Right forelimb (tissue), 1 donor: ENCODE measurements around the gene NBAS.

Experiments used
- DNase-seq: peaks from one replicate; pipeline ENCODE4 v3.0.0-alpha.2; 2018

NBAS gene

GRCh38 chr2:15191789-15192188 lies 369.3 kb downstream of the NBAS start:
- no peak for DNase-seq

DNA sequence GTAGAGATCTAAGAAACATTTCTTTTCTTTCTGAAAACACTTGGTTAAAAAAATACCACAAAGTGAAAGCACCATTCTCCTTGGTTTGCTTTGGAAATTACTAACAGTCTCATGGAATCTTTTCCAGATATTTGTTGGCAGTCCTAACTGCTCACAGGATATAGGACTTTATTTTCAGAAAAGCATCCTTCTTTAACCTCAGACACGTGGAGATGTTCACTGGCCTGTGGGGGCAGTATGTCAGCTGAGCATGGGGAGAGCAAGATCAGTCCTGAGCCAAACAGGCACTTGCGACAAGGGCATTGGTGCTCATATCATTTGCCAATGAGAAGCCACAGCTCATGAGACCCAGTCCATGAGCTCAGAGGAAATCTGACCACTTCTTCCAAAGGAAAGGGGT lies 371.9 kb downstream of the NBAS start:
- no peak for DNase-seq

DNA sequence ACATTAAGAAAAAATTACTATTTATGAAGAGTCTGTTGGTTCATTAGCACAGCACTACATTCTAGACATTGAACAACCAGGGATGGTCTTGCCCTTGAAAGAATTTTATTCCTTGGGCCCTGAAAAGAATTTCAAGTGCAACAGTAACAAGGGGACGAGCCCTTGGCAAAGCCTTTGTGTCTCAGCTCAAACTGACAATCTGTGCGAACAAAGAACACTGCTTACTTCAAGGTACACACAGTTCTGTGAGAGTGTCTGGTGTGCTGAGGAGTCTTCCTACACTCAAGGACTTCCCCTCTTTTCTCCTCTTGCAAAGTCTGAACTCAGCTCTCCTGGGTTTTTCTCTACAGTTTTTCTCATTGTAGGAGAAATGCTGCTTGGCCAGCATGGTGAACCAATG lies 373.4 kb downstream of the NBAS start:
- no peak for DNase-seq

GRCh38 chr2:15186118-15186517 lies 375.0 kb downstream of the NBAS start:
- no peak for DNase-seq

GRCh38 chr2:15184491-15184890 lies 376.6 kb downstream of the NBAS start:
- DNase-seq, result no peak

GRCh38 chr2:15182275-15182674 lies 378.9 kb downstream of the NBAS start:
- no peak for DNase-seq

DNA sequence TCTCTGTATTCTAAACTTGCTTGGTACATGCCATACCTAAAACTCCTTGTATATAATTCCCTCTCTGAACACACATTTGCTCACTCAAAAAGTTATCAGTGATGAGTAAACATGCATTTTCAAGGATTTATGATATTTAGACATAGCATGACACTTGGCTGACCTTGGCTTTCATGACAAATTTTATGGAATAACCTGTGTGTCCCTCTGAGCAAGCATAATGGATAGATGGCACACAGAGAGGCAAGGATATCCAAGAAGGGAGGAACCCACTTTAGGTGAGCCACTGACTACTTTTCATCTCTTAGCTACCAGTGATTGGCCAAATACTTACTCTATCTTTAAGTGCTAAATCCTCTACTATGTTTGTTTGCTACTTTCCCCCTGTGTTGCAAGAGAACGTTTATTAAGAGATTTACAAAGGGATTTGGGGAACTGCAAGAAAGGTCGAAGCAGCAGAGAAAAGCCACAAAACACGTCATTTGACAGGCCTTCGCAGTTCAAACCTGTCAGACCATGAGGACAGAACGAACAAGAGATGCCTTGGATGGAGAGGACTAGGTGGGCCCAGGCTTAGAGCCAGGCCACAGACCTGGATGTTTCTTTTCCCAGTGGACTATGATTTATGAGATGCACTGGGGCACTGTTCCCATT lies 379.9 kb downstream of the NBAS start:
- no peak for DNase-seq

- DNase-seq, result no peak
Observed at GRCh38 chr2:15180379-15180778, 380.8 kb downstream of the NBAS start.

DNA sequence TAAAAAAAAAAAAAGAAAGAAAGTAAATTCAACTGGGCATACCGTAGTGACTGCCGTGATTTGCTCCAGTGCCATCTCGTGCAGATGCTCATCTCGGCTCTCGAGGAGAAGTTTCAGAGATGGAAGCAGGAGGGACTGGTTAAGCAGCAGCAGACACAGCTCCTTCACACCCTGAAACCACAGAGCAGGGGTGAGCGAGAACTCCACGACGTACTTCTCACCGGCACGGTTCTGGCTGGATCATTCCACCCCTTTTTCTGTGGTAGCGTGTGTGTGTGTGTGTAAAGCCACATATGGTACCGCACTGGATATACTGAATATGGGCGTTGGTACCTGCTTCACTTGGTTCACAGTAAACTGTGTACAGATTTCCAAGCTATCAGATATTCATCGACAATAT lies 382.2 kb downstream of the NBAS start:
- no peak for DNase-seq

DNA sequence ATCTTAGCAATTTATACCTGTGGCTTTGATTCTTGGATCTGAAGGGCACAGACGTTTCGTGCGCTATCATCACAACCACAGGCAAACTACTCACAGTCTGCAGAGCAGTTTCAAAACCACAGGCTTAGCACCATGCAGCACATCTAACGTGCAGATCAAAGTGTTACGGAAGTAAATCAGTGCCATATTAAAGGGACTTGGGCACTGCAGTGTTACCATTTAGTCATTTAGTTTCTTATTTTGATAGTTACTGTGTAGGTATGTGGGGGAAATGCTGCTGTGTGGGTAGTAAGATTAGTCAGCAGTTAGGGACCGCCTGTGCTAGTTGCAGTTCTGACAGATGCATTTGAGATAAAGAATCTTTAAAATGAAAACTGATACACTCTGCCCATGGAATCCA lies 384.0 kb downstream of the NBAS start:
- DNase-seq, result no peak

DNA sequence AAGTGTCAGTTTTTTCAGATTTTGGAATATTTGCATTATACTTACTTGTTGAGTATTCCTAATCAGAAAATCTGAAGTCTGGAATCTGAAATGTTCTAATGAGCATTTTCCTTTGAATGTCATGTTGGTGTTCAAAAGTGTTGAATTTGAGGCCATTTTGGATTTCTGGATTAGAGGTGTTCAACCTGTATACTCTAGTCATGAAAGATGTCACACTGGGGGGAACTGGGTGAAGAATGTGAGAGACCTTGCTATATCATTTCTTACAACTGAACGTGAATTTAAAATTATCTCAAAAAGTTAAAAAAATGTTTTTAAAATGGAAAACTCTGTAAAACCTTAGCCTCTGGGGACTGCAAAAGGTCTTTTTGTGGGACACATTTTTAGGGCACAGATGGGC lies 384.5 kb downstream of the NBAS start:
- no peak for DNase-seq

GRCh38 chr2:15174567-15174966 lies 386.6 kb downstream of the NBAS start:
- no peak for DNase-seq

DNA sequence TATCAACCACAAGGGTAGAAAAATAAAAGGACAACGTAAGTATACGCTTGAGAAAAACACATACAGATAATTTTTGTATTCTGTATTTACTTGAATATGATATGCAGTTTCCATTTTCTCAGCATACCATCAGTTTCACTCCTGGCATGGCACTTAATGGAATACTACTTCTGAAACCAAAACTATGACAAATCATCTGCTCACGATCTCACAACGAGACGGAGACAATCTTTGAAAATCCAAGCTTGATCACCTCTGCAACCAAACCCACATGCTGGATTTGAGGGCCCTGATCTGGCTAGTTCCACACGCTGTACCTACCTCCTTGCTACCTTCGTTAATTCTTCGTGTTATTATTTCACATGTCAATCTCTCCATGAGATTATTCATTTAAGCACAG lies 387.6 kb downstream of the NBAS start:
- no peak for DNase-seq

DNA sequence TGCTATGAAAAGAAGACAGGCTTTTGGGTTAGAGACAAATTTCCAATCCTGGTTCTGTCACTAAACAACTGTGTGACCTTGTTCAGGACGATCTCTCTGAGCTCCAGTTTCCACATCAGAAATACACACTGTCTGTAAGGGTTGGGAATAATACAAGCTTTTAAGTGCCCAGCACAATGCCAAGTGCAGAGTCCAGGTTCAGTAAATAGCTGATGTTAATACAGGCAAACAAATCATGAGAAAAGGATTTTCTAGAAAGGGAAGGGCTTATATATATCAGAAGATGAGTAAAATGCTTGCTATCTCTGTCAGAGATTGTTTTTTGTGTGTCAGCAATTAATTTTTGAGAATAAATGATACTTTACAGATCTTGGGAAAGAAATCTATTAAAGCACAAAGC lies 388.3 kb downstream of the NBAS start:
- DNase-seq, result no peak

DNA sequence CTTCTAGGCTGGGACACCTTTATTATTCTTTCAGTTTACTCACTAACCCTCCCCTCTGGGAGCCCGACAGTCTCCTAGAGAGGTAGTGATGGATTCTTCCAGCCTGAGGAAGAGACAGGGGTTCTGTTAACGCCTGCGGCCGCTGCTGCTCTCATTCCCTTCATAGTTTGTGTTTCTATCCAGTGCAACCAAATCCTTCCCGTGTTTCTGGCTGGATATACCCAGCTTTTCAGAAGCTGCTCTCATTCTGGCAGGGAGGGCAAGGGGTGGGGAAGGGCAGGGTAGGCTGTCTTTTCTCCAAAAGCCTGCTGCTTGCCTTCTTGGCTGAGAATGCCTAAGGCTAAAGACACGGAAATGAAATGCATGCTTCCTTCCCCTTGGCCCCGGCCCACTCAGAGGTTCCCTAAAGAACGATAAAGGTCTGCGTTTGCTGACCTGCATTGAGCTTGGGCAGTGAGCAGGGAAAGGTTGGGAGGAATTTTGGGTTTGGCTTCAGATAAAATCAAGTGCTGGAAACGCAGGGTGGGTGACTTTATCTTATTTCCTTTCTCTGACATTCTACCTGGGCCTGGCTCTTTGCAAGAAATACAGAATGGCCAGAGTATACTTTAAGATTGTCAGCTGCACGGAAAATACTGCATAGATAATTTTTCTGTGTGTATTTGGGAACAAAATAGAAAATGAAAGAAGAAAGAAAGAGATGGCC lies 390.9 kb downstream of the NBAS start:
- no peak for DNase-seq

GRCh38 chr2:15169326-15170069 lies 391.6 kb downstream of the NBAS start:
- no peak for DNase-seq

DNA sequence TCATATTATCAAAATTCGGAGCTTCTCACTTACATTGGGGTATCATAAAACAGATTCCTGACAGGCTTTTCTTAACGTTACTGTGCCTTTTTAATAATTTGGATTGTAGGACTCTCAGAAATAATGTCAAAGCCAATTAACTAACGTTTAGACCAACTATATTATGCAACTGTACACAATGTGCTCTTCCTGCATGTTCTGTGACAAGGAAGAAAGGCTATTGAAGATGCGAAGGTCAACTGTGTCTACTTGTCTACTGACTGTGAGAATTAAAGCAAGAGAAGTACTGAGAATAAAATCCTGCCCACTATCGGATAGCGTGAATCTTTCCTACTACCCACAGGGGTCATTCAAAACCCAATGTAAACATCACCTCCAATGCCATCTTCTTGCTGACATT lies 393.0 kb downstream of the NBAS start:
- no peak for DNase-seq

DNA sequence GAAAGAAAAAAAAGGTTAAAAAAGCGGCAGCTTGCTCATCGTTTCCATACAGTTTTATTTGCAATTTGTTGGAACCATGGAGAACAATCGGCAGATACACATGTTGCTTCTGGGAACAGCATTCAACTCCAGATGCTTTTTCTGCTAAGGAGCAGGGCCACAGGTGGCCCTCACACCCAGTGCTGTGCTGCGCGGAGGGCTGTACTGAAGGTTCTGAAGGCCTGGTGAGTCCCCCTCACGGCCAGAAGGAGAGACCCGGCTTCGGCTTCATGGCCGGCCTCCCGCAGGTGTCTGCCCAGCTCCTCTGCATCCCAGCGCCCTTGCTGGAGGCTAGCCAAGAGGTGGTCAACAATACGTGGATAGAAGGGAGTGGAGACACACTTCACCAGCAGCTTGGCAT lies 394.3 kb downstream of the NBAS start:
- DNase-seq, result no peak

GRCh38 chr2:15163326-15163725 lies 397.8 kb downstream of the NBAS start:
- DNase-seq, result no peak

DNA sequence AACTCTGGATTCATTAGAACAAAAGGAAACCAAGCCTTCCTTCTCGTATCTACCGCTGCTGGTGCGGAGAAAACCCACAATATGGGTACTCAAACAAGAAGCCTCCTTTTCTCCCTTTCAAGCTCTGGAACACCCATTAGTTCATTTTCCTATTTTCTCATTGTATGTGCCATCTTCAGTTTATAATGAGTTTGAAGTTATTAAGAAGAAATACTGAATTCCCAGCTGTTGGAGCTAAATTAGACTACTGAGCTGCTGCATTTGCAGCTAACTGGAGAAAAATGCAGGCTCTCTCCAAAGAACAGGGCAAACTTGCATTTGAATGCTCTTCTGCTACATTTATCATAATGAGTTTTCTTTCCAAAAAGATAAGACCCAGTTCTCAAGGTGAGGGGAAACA lies 398.5 kb downstream of the NBAS start:
- no peak for DNase-seq

DNA sequence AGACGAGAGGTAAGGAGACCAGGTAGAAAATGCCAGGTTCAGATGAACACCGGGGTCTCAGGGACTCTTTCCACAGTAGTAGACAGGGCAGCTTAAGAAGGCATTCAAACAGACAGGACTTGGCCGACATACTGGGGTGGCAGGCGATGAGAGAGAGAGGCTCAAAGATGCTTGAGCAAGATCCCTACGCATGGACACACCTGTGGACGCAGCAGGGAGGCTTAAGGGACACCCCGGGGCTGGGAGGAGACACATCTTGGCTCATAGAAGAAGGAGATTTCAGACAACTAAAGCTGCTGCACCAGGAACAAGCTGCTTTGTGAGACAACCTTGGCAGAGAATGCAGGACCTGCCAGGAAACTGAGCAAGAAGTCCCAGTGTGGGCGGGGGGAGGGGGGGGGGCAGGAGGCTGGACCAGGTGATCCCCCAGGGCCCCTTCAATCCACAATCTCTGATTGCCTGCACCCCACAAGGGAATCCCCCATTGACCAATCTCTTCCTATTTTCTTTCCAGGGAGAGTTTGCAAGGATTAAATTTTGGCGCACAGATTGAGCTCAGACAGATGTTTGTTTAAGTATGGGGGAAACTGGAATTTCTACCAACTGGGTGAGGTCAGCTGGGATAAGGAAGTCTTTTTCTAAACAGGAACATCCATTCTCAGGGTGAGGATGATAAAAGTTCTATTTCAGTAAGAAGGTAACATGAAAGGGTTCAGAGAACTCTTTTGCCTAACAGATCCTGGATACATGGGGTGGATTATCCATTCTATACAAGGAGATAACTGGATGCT lies 400.7 kb downstream of the NBAS start:
- no peak for DNase-seq

DNA sequence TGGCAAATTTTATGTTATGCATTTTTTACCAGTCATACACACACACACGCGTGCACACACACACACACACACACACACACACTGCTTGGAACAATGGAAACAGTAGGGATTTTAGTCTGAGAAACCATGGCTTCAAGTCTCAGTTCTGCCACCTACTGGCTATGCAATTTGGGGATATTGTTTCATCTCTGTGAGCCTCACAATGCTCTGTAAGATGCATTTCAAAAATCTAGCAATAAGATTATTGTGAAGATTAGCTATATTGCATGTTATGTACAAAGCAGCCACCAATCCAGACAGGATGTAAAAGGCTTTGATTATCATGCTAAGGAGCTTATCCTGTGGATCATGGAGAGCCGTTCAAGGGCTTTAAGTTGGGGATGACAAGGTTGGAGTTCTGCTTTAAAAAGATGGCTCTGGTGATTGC lies 401.4 kb downstream of the NBAS start:
- DNase-seq, result no peak

- no peak for DNase-seq
Observed at GRCh38 chr2:15159206-15159605, 401.9 kb downstream of the NBAS start.
